GM12873 (cell line): ENCODE results near the gene LY6G5C.
A peak's percentile ranks its signal among the peaks of the same experiment; 100 is the strongest.

Experiments
- CTCF ChIP-seq: IDR thresholded peaks from 2 replicates; pipeline ENCODE4 v1.5.1; 2012; ENCODE audit warnings: low read depth, mild to moderate bottlenecking, moderate library complexity, low read length, control low read depth; ENCODE audit not compliant: insufficient read depth; ENCODE audit errors: missing control alignments

The LY6G5C gene

GRCh38 chr6:31712296-31712695, 31.4 kb upstream of the LY6G5C start:
- peak; percentile 32 for TF ChIP-seq CTCF

- no peak for TF ChIP-seq CTCF
Observed at GRCh38 chr6:31711233-31711632, 30.4 kb upstream of the LY6G5C start.

- no peak for TF ChIP-seq CTCF
Observed at GRCh38 chr6:31710523-31711219, 29.8 kb upstream of the LY6G5C start.

- TF ChIP-seq CTCF: no peak
Observed at GRCh38 chr6:31708224-31708623, 27.4 kb upstream of the LY6G5C start.

GRCh38 chr6:31707701-31708100, 26.8 kb upstream of the LY6G5C start:
- TF ChIP-seq CTCF: no peak

- no peak for TF ChIP-seq CTCF
Observed at GRCh38 chr6:31706599-31706998, 25.7 kb upstream of the LY6G5C start, which contains the start of gene LY6G6F. LY6G6F (plus strand) TSS chr6:31706866; CDS start chr6:31706907, 41 bp downstream.

GRCh38 chr6:31705931-31706330, 25.1 kb upstream of the LY6G5C start:
- no peak for TF ChIP-seq CTCF
